IMR-90 (cell line): ENCODE results near the gene GJA4. TPM values are rescaled to one million over a fixed set of nuclear protein-coding genes. Genes with fewer than 3 reads are reported as not detected.

Experiments used
- ATAC-seq: fragments of 200-7000 bp; cut with Tn5 transposase; 2 replicates; pipeline ENCODE4 v1.9.1; 2020; ENCODE audit warnings: low read depth, mild to moderate bottlenecking, moderate library complexity
- BruUV-seq: library from RNA; stranded (reverse); fragments of 400-500 nt; replicated peaks from 2 replicates; lab custom pipeline; 2021; lab: Mats Ljungman, UMichigan
- CTCF ChIA-PET: fragments of 300-600 bp; formaldehyde crosslinking; extraction: SDS; loops from one replicate; lab custom pipeline; 2021; ENCODE audit warnings: antibody characterized with exemption; lab: Yijun Ruan, JAX
- POLR2A ChIA-PET: fragments of 300-600 bp; sonication (Branson Sonifier 250); formaldehyde crosslinking; loops from one replicate; lab custom pipeline; 2022; ENCODE audit warnings: antibody characterized with exemption; ENCODE audit not compliant: unreplicated experiment; lab: Charles Lee
- DNase-seq: peaks from one replicate; pipeline ENCODE4 v3.0.0; 2013
- H2AFZ ChIP-seq: replicated peaks from 2 replicates; pipeline ENCODE3; 2013; ENCODE audit warnings: low read length, mild to moderate bottlenecking; ENCODE audit not compliant: poor library complexity
- H2AK5ac ChIP-seq: 2 replicates; pipeline ENCODE4 v1.6.1; 2013; ENCODE audit warnings: low read depth, low read length, inconsistent platforms
- H2AK9ac ChIP-seq: replicated peaks from 2 replicates; pipeline ENCODE3; 2013; ENCODE audit warnings: mild to moderate bottlenecking, low read depth, low read length, moderate library complexity; ENCODE audit not compliant: poor library complexity
- H2BK120ac ChIP-seq: 2 replicates; pipeline ENCODE4 v1.6.1; 2013; ENCODE audit warnings: low read depth, low read length, inconsistent platforms
- H2BK15ac ChIP-seq: 3 replicates; pipeline ENCODE4 v1.6.1; 2013; ENCODE audit warnings: low read depth, low read length, inconsistent platforms
- H2BK20ac ChIP-seq: 2 replicates; pipeline ENCODE4 v1.6.1; 2013; ENCODE audit warnings: low read depth, mild to moderate bottlenecking, inconsistent platforms, low read length, moderate library complexity
- H2BK5ac ChIP-seq: 2 replicates; pipeline ENCODE4 v1.6.1; 2013; ENCODE audit warnings: mild to moderate bottlenecking, low read depth, low read length, inconsistent platforms; ENCODE audit not compliant: poor library complexity, severe bottlenecking
- H3K14ac ChIP-seq: replicated peaks from 2 replicates; pipeline ENCODE4 v1.6.1; 2013; ENCODE audit warnings: low read depth, low read length, inconsistent platforms
- H3K18ac ChIP-seq: 2 replicates; pipeline ENCODE4 v1.6.1; 2013; ENCODE audit warnings: low read depth, low read length, control low read depth
- H3K23ac ChIP-seq: 2 replicates; pipeline ENCODE4 v1.6.1; 2013; ENCODE audit warnings: low read depth, low read length, inconsistent platforms
- H3K27ac ChIP-seq: 2 replicates; pipeline ENCODE4 v1.5.1; 2013; ENCODE audit warnings: mild to moderate bottlenecking, control low read depth, low read length; ENCODE audit not compliant: insufficient read depth
- H3K27me3 ChIP-seq: 2 replicates; pipeline ENCODE4 v1.6.1; 2013; ENCODE audit warnings: low read length; ENCODE audit not compliant: control insufficient read depth, insufficient read depth
- H3K36me3 ChIP-seq: 2 replicates; pipeline ENCODE4 v1.6.1; 2013; ENCODE audit warnings: low read length, mixed read lengths; ENCODE audit not compliant: control insufficient read depth, insufficient read depth
- H3K4ac ChIP-seq: 2 replicates; pipeline ENCODE4 v1.6.1; 2013; ENCODE audit warnings: low read depth, low read length, inconsistent platforms
- H3K4me1 ChIP-seq: 2 replicates; pipeline ENCODE4 v1.6.1; 2013; ENCODE audit warnings: low read length, mixed read lengths; ENCODE audit not compliant: control insufficient read depth, insufficient read depth
- H3K4me2 ChIP-seq: 2 replicates; pipeline ENCODE4 v1.6.1; 2013; ENCODE audit warnings: low read depth, mild to moderate bottlenecking, control low read depth, low read length, moderate library complexity
- H3K4me3 ChIP-seq: 2 replicates; pipeline ENCODE4 v1.5.1; 2013; ENCODE audit warnings: low read depth, mild to moderate bottlenecking, control low read depth, low read length, moderate library complexity; ENCODE audit not compliant: insufficient read depth
- H3K56ac ChIP-seq: 2 replicates; pipeline ENCODE4 v1.6.1; 2013; ENCODE audit warnings: low read length, inconsistent platforms; ENCODE audit not compliant: insufficient read depth; ENCODE audit errors: extremely low read depth
- H3K79me1 ChIP-seq, 2 experiments: 2 replicates each; pipeline ENCODE4 v1.6.1; 2013; ENCODE audit warnings: low read length in 2 of 2, inconsistent platforms in 1 of 2, low read depth in 1 of 2
- H3K9ac ChIP-seq: 2 replicates; pipeline ENCODE4 v1.6.1; 2013; ENCODE audit warnings: low read depth, low read length, control low read depth
- H3K9me1 ChIP-seq: 2 replicates; pipeline ENCODE4 v1.6.1; 2013; ENCODE audit warnings: low read length, inconsistent platforms; ENCODE audit not compliant: insufficient read depth
- H3K9me3 ChIP-seq: 2 replicates; pipeline ENCODE4 v1.6.1; 2013; ENCODE audit warnings: low read length; ENCODE audit not compliant: control insufficient read depth, insufficient read depth
- H4K20me1 ChIP-seq: 2 replicates; pipeline ENCODE4 v1.6.1; 2013; ENCODE audit warnings: low read length, inconsistent platforms; ENCODE audit not compliant: insufficient read depth
- H4K5ac ChIP-seq: 2 replicates; pipeline ENCODE4 v1.6.1; 2013; ENCODE audit warnings: mild to moderate bottlenecking, low read depth, low read length, control low read depth
- H4K8ac ChIP-seq, 2 experiments: 2 replicates each; pipeline ENCODE4 v1.6.1; 2013; ENCODE audit warnings: low read depth in 2 of 2, low read length in 2 of 2, control low read depth in 1 of 2, inconsistent platforms in 1 of 2
- H4K91ac ChIP-seq: 2 replicates; pipeline ENCODE4 v1.6.1; 2013; ENCODE audit warnings: low read depth, low read length, inconsistent platforms; ENCODE audit not compliant: insufficient read depth
- BHLHE40 ChIP-seq: fragments of 150-350 bp; IDR thresholded peaks from 2 replicates; pipeline ENCODE4 v1.6.1; 2016; ENCODE audit warnings: mild to moderate bottlenecking, low read depth, low read length
- CHD1 ChIP-seq: IDR thresholded peaks from 2 replicates; pipeline ENCODE4 v1.6.1; 2012; ENCODE audit warnings: low read depth, low read length, improper control_type of control experiment
- FOS ChIP-seq: fragments of 150-350 bp; IDR thresholded peaks from 2 replicates; pipeline ENCODE4 v1.6.1; 2016; ENCODE audit warnings: low read depth, low read length
- MAFK ChIP-seq: IDR thresholded peaks from 2 replicates; pipeline ENCODE4 v1.6.1; 2012; ENCODE audit warnings: low read depth, low read length, improper control_type of control experiment
- MXI1 ChIP-seq: IDR thresholded peaks from 2 replicates; pipeline ENCODE4 v1.6.1; 2012; ENCODE audit warnings: low read depth, mild to moderate bottlenecking, low read length, moderate library complexity, borderline replicate concordance
- NFE2L2 ChIP-seq: fragments of 150-350 bp; IDR thresholded peaks from 2 replicates; pipeline ENCODE4 v1.6.1; 2016; ENCODE audit warnings: low read depth, mild to moderate bottlenecking, low read length
- RAD21 ChIP-seq: IDR thresholded peaks from 2 replicates; pipeline ENCODE4 v1.6.1; 2012; ENCODE audit warnings: low read length, improper control_type of control experiment
- RFX5 ChIP-seq: IDR thresholded peaks from 2 replicates; pipeline ENCODE4 v1.8.0; 2012; ENCODE audit warnings: low read depth, mild to moderate bottlenecking, low read length, moderate library complexity
- SMC3 ChIP-seq: fragments of 150-350 bp; IDR thresholded peaks from 2 replicates; pipeline ENCODE4 v1.6.1; 2016; ENCODE audit warnings: low read depth, mild to moderate bottlenecking, antibody characterized with exemption, low read length, moderate library complexity
- WGBS, 2 experiments: methylation state at CpG; one replicate each; pipeline versions ENCODE4 v1.1.5 to v1.1.7; 2013; ENCODE audit warnings: missing lambda C conversion rate in 2 of 2; ENCODE audit not compliant: insufficient read length in 1 of 2; ENCODE audit errors: extremely low coverage in 2 of 2; 5-methylcytosine and 5-hydroxymethylcytosine counted together
- dilution Hi-C: fragments of 300-500 bp; cut with HindIII; formaldehyde crosslinking; loops from one replicate; pipeline ENCODE4 v1.14.3; 2018; ENCODE audit warnings: low sequenced_read_pairs; ENCODE audit not compliant: unreplicated experiment
- in situ Hi-C: fragments of 300-500 bp; cut with MboI; formaldehyde crosslinking; loops from 3 replicates; pipeline ENCODE4 v1.14.3; 2019; ENCODE audit warnings: low sequenced_read_pairs, inconsistent platforms, mixed read lengths
- intact Hi-C: fragments of 100-400 bp; cut with micrococcal nuclease; formaldehyde crosslinking; loops from 2 replicates; pipeline ENCODE4 v1.10.0; 2022
- polyA plus RNA-seq, 3 experiments: library from polyadenylated mRNA; depleted of rRNA; stranded (reverse); fragments of >200 nt; gene quantifications; 2 replicates each; pipeline ENCODE4 v1.2.3, GENCODE V29; 2012; ENCODE audit warnings: low replicate concordance in 1 of 3
- total RNA-seq: library from RNA; depleted of rRNA; stranded (reverse); fragments of >200 nt; gene quantifications from 2 replicates; pipeline ENCODE4 v1.2.3, GENCODE V29; 2012
- TF ChIP-seq, protein P1 (sequence below): fragments of 150-350 bp; IDR thresholded peaks from 2 replicates; pipeline ENCODE4 v1.6.1; 2016; ENCODE audit warnings: low read depth, mild to moderate bottlenecking, low read length, moderate library complexity, borderline replicate concordance
- TF ChIP-seq, protein P2 (sequence below): fragments of 150-350 bp; IDR thresholded peaks from 2 replicates; pipeline ENCODE4 v1.6.1; 2017; ENCODE audit warnings: mild to moderate bottlenecking, antibody characterized with exemption, low read length, low read depth
- TF ChIP-seq, protein P3 (sequence below): conservative IDR thresholded peaks from 2 replicates; pipeline ENCODE4 v1.5.1; 2012; ENCODE audit warnings: mild to moderate bottlenecking, low read depth, low read length, improper control_type of control experiment

GJA4 gene
- total and polyA plus RNA-seq, 2 of the 4 experiments (the other 2 are of a cell fraction), result not detected

GRCh38 chr1:34831721-34832246, 39.0 kb downstream of the GJA4 start:
- H3K4me1 ChIP-seq, result peaks cover 4% of the 10 kb centered on the region
- no peaks in the 10 kb centered on the region for H4K20me1 ChIP-seq
- DNase-seq, result no peak
- no peak overlapping the region for H3K4me3 ChIP-seq
- peaks cover 2% of the 10 kb centered on the region; the same call in 1 of the 2 replicates for H3K9me1 ChIP-seq
- in situ Hi-C loops, result no loop called here
- H3K4me2 ChIP-seq, result no peak overlapping the region
- no peak overlapping the region for H2BK20ac ChIP-seq
- H4K5ac ChIP-seq, result no peak overlapping the region
- H3K18ac ChIP-seq, result no peak overlapping the region
- no peak overlapping the region for H3K4ac ChIP-seq
- H2AK5ac ChIP-seq, result no peak overlapping the region
- H2BK15ac ChIP-seq, result no peak overlapping the region
- H3K9me3 ChIP-seq, result no peaks in the 10 kb centered on the region
- H3K27ac ChIP-seq, result no peak overlapping the region
- no peak overlapping the region for H3K9ac ChIP-seq
- 100% methylated on average over 1 of the region's 6 CpGs; no CpG with 5 or more reads in 1 of the 2 experiments for WGBS, 2 experiments
- no TSS peak for BruUV-seq
- no peak overlapping the region for H3K56ac ChIP-seq
- H2BK120ac ChIP-seq, result no peak overlapping the region
- no peaks in the 10 kb centered on the region for H3K27me3 ChIP-seq
- no peak overlapping the region for H3K23ac ChIP-seq
- no peaks in the 10 kb centered on the region for H3K79me1 ChIP-seq
- intact Hi-C loops, result no loop called here
- no peaks in the 10 kb centered on the region for H3K36me3 ChIP-seq
- no peak overlapping the region for H4K91ac ChIP-seq
- no peak overlapping the region for H2AFZ ChIP-seq
- ChIA-PET CTCF (interaction anchor here (1.0 kb wide), 1 partner anchor 18 kb away, joined by 3 read pairs; no protein-coding TSS in a partner anchor), POLR2A (no interaction called here)
- no peak overlapping the region for H2AK9ac ChIP-seq
- no peak for ATAC-seq
- no peak overlapping the region for H4K8ac ChIP-seq
- dilution Hi-C loops, result no loop called here
- no peak overlapping the region for H3K14ac ChIP-seq
- TF ChIP-seq, protein P1, sequence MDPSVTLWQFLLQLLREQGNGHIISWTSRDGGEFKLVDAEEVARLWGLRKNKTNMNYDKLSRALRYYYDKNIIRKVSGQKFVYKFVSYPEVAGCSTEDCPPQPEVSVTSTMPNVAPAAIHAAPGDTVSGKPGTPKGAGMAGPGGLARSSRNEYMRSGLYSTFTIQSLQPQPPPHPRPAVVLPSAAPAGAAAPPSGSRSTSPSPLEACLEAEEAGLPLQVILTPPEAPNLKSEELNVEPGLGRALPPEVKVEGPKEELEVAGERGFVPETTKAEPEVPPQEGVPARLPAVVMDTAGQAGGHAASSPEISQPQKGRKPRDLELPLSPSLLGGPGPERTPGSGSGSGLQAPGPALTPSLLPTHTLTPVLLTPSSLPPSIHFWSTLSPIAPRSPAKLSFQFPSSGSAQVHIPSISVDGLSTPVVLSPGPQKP, result no peak
- TF ChIP-seq, protein P2, sequence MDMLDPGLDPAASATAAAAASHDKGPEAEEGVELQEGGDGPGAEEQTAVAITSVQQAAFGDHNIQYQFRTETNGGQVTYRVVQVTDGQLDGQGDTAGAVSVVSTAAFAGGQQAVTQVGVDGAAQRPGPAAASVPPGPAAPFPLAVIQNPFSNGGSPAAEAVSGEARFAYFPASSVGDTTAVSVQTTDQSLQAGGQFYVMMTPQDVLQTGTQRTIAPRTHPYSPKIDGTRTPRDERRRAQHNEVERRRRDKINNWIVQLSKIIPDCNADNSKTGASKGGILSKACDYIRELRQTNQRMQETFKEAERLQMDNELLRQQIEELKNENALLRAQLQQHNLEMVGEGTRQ, result no peak
- TF ChIP-seq, protein P3, sequence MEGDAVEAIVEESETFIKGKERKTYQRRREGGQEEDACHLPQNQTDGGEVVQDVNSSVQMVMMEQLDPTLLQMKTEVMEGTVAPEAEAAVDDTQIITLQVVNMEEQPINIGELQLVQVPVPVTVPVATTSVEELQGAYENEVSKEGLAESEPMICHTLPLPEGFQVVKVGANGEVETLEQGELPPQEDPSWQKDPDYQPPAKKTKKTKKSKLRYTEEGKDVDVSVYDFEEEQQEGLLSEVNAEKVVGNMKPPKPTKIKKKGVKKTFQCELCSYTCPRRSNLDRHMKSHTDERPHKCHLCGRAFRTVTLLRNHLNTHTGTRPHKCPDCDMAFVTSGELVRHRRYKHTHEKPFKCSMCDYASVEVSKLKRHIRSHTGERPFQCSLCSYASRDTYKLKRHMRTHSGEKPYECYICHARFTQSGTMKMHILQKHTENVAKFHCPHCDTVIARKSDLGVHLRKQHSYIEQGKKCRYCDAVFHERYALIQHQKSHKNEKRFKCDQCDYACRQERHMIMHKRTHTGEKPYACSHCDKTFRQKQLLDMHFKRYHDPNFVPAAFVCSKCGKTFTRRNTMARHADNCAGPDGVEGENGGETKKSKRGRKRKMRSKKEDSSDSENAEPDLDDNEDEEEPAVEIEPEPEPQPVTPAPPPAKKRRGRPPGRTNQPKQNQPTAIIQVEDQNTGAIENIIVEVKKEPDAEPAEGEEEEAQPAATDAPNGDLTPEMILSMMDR, result no peak
- no peak for TF ChIP-seq FOS
- no peak for TF ChIP-seq CHD1
- no peak for TF ChIP-seq SMC3
- TF ChIP-seq RFX5, result no peak
- TF ChIP-seq MXI1, result no peak
- no peak for TF ChIP-seq MAFK
- no peak for TF ChIP-seq NFE2L2
- no peak for TF ChIP-seq RAD21
- TF ChIP-seq BHLHE40, result no peak
- no peak overlapping the region for H2BK5ac ChIP-seq
